NCI-H1694 treated with DMSO at 0.1 percent for 48 hours (cell line): ENCODE measurements around the gene TSHZ3.

Source experiments
- DNase-seq: peaks from one replicate; lab custom pipeline; 2025; lab: John Stamatoyannopoulos, UW

The TSHZ3 gene

GRCh38 chr19:31354799-31355664 lies 5.8 kb upstream of the TSHZ3 start:
- no peak for DNase-seq

- DNase-seq: no peak
These were observed 5.1 kb upstream of the TSHZ3 start for GRCh38 chr19:31354316-31354715.

GRCh38 chr19:31353833-31354232 lies 4.6 kb upstream of the TSHZ3 start:
- no peak for DNase-seq

GRCh38 chr19:31352782-31353651 lies 3.8 kb upstream of the TSHZ3 start:
- no peak for DNase-seq

- no peak for DNase-seq
These were observed 3.1 kb upstream of the TSHZ3 start for GRCh38 chr19:31352296-31352781.

GRCh38 chr19:31351855-31352195 lies 2.6 kb upstream of the TSHZ3 start:
- no peak for DNase-seq

- DNase-seq: no peak
These were observed 2.0 kb upstream of the TSHZ3 start for GRCh38 chr19:31351056-31351854.

GRCh38 chr19:31350693-31351055 lies 1.4 kb upstream of the TSHZ3 start:
- no peak for DNase-seq

GRCh38 chr19:31350033-31350692 lies 927 bp upstream of the TSHZ3 start:
- no peak for DNase-seq

GRCh38 chr19:31348481-31349159 lies 616 bp downstream of the TSHZ3 start:
- no peak for DNase-seq

- no peak for DNase-seq
These were observed 1.3 kb downstream of the TSHZ3 start for GRCh38 chr19:31347828-31348392.

- DNase-seq: no peak
These were observed 1.9 kb downstream of the TSHZ3 start for GRCh38 chr19:31347354-31347753.

GRCh38 chr19:31346184-31347059 lies 2.8 kb downstream of the TSHZ3 start:
- no peak for DNase-seq

- DNase-seq: no peak
These were observed 4.8 kb downstream of the TSHZ3 start for GRCh38 chr19:31344403-31344802.

- no peak for DNase-seq
These were observed 6.3 kb downstream of the TSHZ3 start for GRCh38 chr19:31342926-31343325.

GRCh38 chr19:31340042-31341025 lies 8.9 kb downstream of the TSHZ3 start:
- DNase-seq: no peak

- no peak for DNase-seq
These were observed 9.8 kb downstream of the TSHZ3 start for GRCh38 chr19:31339411-31339810.

GRCh38 chr19:31338069-31338776 lies 11.0 kb downstream of the TSHZ3 start:
- DNase-seq: no peak
